Measurements from ENCODE around the gene TIMP2.
"Not testable (repeated sequence)": the region's sequence is repeated elsewhere in the genome, so short reads cannot be mapped to it uniquely, and the experiment has no call there.

Gene TIMP2

GRCh38 chr17:78873519-78874340 is 51.5 kb downstream of the TIMP2 start:
- no peak for TF ChIP-seq CTCF (IDR thresholded peaks at IDR 0.05; ENCODE audit: extremely low read depth, insufficient read depth, missing control alignments)

GRCh38 chr17:78872486-78872885 is 52.7 kb downstream of the TIMP2 start:
- no peak for TF ChIP-seq CTCF (IDR thresholded peaks at IDR 0.05; ENCODE audit: extremely low read depth, insufficient read depth, missing control alignments)
- no peak for DNase-seq (ENCODE audit: low spot score)
- in situ Hi-C loops (cut with MboI; ENCODE audit: low pct_unique_long_range_greater_than_20kb, low sequenced_read_pairs, unreplicated experiment) = no loop called here

More at GRCh38 chr17:78873519-78874340, 51.5 kb downstream of the TIMP2 start:
- in situ Hi-C loops (cut with MboI; ENCODE audit: low pct_unique_long_range_greater_than_20kb, low sequenced_read_pairs, unreplicated experiment) = no loop called here
- DNase-seq (ENCODE audit: low spot score) = no peak

- in situ Hi-C loops (cut with MboI; ENCODE audit: low pct_unique_long_range_greater_than_20kb, low sequenced_read_pairs, unreplicated experiment) = no loop called here
- no peak for TF ChIP-seq CTCF (IDR thresholded peaks at IDR 0.05; ENCODE audit: extremely low read depth, insufficient read depth, missing control alignments)
- no peak for DNase-seq (ENCODE audit: low spot score)
Measured at GRCh38 chr17:78870621-78871020, 54.6 kb downstream of the TIMP2 start.

GRCh38 chr17:78868391-78868790 is 56.8 kb downstream of the TIMP2 start:
- in situ Hi-C loops (cut with MboI; ENCODE audit: low pct_unique_long_range_greater_than_20kb, low sequenced_read_pairs, unreplicated experiment) = loop anchor here (10.0 kb wide), 1 partner anchor 106 kb away; the partner anchor contains the start of gene LGALS3BP
- TF ChIP-seq CTCF (IDR thresholded peaks at IDR 0.05; ENCODE audit: extremely low read depth, insufficient read depth, missing control alignments) = no peak
- DNase-seq (ENCODE audit: low spot score) = no peak

GRCh38 chr17:78867046-78867445 is 58.1 kb downstream of the TIMP2 start:
- in situ Hi-C loops (cut with MboI; ENCODE audit: low pct_unique_long_range_greater_than_20kb, low sequenced_read_pairs, unreplicated experiment) = loop anchor here (10.0 kb wide), 1 partner anchor 108 kb away; the partner anchor contains the start of gene LGALS3BP

GRCh38 chr17:78865682-78866390 is 59.4 kb downstream of the TIMP2 start:
- peak; percentile 97 for TF ChIP-seq CTCF (IDR thresholded peaks at IDR 0.05; ENCODE audit: extremely low read depth, insufficient read depth, missing control alignments)
- in situ Hi-C loops (cut with MboI; ENCODE audit: low pct_unique_long_range_greater_than_20kb, low sequenced_read_pairs, unreplicated experiment) = loop anchor here (10.0 kb wide), 1 partner anchor 109 kb away; the partner anchor contains the start of gene LGALS3BP
- DNase-seq (ENCODE audit: low spot score) = peak; percentile 75

More at GRCh38 chr17:78867046-78867445, 58.1 kb downstream of the TIMP2 start:
- not testable (repeated sequence) for DNase-seq (ENCODE audit: low spot score)

Measured in GM13977 (cell line).